ENCODE results near the gene EXT2.

The EXT2 gene

DNA sequence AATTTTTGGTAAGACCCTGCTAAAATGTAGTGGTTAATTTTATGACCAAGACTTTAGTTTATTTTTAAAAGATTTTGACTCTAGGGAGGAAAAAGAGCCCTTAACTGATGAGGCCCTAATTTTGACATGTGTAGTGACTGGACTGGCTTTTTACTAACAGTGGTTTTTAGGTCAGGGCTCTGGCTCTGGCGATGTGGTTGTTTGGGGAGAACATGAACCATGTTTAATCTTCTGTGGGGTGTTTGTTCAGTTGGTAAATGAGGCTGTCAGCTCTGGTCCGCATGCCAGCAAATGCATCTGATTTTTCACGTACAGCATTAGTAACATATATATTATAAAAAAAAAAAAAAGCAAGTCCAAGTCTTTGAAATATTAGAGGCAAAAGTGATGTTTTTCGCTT is 104.3 kb downstream of the EXT2 start:
- DNase-seq = no peak

DNA sequence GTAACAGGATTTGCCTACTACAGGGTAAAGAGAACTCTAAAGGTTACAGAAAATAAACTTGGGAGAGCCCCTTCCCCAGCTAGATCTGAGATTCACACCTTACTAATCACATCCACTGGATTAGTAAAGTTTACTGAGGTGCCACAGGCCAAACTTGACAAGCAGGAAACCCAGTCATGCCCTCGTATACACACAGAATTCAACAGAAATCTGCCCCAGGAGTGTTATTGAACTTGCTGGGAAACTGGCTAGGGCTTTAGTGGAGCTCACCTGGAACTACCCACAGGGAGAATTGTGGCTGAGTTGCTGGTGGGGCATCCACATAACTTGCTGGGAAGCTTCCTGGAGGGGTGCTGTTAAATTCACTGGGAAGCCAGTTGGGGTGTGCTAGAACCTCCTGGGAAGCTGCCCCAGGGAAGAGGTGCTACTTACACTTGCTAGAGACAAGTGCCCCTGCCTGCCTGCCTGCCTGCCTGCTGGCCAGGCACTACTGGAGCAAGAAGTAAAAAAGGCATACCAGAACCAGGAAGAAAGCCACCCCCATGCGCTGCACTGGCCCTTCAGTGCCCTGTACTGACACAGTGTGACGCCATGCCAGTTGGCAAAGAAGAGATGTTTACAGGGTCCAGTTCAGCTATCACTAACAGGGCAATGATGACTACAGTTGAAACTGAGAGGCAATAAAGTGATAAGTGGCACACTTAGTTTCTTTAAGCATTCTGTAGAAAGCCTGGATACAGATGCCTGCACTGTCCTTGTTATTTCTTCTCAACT is 108.0 kb downstream of the EXT2 start:
- DNase-seq = no peak

DNA sequence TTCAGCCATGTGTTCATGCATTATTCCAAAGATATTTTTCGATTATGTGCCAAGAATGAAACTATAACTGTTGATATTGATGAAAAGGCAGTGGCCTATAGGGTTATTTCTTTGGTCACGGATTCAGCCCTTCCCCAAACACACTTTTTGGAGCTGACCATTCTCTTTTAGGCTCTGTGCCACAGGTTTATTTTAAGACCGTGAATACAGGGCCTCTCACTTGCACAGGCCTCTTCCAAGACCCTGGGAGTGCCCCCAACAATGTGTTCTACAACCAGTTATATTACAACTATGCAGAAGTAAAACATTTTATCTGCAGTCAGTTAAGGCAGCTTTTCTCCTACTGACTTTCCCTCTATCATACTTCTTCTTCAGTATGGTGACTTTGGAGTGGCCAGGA is 109.9 kb downstream of the EXT2 start:
- no peak for DNase-seq

DNA sequence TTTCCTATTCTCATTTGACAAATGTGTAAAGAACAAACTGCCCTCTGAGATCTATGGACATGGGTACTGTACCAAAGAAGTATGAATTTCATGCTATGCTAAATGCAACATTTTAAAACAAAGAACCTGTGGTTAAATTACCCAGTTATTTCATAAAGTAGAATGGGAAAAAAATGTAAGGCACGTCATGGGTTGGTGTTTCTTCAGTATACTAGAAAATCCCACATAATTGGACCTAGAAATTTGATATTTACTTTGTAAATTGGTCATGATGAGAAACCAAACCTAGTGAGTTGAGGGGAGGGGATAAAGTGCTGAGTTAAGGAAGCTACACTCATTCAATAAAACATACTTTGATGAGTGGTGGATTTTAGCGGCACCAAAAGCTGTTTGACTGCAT is 110.4 kb downstream of the EXT2 start:
- no peak for DNase-seq

DNA sequence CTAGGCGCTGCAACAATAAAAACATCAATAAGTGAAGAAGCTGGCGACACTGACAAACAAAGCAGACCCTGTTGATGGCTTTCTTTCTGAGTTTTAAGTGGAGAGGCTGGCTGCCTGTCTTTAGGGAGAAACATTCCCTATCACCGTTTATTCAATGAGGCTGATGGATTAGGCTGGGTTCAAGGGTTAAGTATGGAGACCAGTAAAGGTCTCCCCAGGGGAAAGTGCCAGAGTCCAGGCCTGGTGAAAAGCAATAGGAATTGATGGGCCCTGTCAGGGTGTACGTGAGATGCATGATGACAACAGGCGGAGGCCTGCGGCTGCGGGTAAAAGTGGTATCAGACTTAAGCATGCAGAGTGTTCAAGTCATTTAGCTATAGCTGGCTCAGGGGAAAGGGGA is 111.8 kb downstream of the EXT2 start:
- DNase-seq = no peak

DNA sequence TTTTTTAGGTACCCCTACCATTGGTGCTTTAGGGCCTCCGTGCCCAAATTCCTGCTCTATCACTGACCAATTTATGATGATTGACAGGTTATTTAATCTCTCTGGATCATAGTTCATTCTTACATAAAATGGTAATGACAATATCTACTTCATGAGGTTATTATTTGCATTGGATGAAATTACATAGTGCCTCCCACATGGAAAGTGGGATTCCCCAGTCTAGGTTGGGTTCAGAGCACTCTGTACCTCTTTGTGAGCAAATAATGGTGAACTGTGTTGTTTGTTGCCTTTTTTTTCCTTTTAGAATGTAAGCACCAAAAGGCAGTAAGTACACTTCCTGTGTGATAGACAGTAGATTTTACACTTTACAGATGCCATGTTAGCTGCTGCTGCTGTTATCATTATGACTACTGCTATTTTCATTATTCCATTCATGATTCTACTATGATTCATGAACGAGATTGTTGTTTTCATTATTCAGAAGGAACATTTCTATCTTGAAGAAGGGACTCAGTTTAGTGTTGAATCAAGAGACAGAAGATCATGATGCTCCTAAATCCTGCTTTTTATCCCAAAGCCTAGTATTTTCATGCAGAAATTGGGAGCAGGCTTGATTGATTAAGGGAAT is 113.6 kb downstream of the EXT2 start:
- no peak for DNase-seq

DNA sequence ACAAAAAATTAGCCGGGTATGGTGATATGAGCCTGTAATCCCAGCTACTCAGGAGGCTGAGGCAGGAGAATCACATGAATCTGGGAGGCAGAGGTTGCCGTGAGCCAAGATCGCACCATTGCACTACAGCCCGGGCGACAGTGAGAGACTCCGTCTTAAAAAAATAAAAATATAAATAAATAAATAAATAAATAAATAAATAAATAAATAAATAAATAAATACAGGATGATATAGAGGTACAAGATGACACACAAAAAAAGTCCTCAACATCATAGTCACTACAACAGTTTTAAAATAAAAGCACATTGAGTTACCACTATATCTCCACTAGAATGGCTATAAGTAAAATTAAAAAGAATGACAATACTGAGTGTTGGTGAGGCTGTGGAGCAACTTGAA is 116.7 kb downstream of the EXT2 start:
- no peak for DNase-seq

DNA sequence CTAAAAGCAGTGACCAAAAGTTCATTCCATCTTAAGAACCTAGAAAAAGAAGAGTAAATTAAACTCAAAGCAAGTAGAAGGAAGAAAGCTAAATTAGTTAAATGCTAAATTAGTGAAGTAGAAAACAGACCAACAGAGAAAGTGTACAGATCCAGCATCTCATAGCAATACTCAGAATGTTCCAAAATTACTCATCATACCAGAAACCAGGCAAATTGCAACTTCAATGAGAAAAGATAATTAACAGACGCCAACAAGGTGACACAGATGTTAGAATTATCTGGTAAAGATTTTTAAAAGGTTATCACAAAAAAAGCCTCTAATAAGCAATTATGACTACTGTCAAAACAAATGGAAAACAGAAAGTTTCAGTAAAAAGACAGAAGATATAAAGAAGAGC is 117.7 kb downstream of the EXT2 start:
- DNase-seq = no peak

DNA sequence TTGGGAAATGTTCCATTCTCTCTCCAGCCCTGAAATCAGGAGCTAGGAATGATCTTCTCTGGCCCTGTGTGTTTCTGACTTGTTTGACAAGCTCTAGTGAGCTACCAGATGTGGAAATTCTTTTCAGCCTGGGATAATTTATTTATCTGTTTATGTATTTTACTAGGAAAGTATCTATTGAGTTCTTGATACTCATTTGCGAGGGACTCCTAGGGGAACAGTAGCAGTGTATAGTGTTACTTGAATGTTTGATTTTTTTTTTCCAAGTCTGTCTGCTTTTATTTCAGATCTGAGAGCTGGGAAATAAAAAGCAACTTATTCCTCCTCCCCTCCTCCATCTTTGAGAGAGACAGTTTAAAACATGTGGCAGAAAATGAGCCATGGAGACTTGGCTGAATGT is 122.0 kb downstream of the EXT2 start:
- no peak for DNase-seq

DNA sequence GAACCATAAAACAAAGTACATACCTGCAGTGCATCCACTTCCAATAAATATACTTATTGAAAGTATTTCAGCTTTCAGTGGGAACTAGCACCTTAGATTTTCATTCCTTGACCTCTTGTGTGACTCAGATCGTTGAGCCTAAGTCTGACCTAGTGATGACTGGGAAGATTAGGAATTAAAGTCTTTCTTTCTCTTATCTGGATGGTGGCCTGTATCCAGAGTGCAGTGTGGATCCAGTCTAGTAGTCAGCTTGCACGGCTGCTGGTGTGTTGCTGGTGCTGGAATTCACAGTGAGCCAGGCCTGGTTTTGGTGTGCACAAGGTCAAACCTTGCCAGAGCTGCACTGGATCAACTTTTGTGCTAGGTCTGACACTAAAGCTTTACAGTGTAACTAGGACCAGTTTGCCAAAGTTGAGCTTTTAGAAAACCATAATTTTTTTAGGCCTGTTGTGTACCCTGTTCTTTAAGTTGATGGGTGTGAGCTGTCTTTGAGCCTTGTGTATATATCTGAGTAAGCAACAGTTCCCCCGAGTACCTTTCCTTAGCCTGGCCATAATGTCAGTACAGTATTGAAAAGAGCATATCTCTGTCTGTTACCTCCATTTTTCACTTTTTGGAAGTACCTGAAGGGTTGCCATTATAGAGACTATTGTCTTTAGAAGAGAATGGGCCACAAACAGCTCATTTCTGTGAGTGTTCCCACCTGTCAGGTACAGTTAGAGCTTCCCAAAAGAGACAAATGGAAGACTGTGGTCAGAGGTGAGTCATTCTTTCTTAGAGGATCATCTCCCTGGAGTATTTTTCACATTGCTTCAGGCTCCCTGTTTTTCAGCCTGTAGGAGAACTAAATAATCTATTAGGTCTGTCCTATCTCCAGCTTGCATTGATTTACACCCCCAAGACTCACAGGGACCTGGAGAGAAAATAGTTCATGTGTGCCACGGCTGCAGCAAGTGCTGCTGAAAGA is 124.6 kb downstream of the EXT2 start:
- DNase-seq = no peak

DNA sequence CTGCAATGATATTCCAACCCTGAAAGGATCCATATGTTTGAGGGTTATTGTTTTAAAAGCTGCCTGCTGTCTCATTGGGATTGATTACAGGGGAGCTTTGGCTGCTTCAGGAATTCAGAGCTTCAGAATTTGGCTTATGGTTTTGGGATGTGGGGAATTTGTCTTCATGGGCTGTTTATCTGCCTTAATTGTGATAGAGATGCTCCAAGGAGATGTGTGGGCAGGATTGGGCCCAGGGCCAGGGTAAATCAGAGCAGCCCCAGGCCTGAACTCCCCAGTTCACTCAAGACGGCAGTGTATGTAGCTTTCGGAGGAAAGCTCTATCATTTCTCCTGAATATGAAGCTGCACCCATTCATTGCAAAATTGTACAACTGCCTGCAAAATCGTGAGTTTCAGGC is 126.0 kb downstream of the EXT2 start:
- no peak for DNase-seq

DNA sequence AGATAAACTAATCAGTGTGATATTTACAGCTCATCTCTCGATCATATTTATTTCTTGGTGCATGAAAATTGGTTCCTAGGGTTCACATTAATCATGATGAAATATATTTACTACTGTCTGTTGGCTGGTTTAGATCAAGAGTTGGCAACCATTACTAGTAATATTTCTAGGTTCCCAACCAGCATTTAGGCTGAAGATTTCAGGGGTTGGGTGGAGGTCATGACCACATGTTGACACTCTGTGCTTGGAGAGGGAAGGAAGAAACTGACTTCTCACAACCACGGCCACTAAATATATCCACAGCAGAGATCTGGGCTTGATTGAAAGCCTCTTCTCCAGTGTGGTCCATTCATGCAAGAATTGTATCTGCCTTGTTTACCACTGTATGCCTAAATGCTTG is 126.5 kb downstream of the EXT2 start:
- DNase-seq = no peak

DNA sequence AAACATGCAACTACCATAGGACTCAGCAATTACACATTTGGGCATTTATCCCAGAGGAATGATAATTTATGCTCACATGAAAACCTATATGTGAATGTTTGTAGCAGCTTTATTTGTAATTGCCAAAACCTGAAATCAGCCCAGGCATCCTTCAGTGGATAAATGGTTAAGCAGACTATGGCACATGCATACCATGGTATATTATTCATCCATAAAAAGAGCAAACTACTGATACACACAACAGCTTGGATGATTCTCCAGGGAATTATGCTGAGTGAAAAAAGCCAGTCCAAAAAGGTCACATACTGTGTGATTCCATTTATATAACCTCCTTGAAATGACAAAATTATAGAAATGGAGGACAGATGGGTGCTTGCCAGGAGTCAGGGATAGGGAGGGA is 127.8 kb downstream of the EXT2 start:
- no peak for DNase-seq

DNA sequence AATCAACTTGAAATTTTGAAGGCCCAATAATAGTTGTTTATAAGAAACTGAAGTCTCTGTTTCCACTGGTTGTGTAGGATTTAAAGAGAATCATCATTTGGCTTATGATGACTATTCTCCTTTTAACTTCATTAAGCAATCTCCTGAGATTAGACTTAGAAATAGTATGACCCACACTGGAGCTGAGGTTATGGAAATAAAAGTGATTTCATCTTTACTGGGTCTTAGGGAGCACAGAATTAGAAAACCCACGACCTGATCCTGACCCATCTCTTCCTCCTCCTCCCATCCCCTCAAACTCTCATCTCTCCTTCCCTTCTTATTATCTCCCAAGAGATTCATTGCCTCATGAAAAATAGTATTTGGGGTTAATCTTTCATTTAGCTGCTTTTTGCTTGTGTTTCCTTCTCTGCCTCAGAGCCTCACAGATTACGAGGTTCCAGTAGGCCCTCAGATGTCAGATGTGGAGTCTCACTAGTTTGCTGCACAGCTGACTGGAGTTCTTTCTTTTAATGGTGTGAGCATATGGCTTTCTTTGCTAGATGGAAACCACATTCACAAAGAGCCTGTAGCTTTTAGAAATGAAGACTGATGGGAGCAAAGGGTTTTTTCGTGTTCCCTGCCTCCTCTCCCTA is 129.5 kb downstream of the EXT2 start:
- no peak for DNase-seq

DNA sequence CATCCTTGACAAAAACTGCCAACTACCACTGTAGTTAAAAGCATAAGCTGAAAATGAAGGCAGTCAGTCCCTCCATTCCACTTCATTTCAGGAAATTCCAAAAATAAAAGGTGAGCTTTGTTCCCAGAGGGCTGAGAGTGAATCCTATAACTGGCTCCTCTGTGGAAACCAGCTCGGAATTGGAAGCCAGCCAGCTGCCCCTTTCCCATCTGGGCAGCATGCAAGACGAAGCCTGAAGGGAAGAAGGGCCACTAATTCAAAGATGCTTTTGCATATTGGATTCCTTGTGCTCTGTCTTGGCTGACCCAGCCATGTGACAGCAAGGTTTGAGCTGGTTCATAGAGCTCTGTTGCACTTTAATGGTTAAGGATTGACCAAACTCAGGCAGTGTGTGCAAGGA is 131.0 kb downstream of the EXT2 start:
- DNase-seq = peak in 4 of 51 donors; percentile 1 to 5 (median 2)

DNA sequence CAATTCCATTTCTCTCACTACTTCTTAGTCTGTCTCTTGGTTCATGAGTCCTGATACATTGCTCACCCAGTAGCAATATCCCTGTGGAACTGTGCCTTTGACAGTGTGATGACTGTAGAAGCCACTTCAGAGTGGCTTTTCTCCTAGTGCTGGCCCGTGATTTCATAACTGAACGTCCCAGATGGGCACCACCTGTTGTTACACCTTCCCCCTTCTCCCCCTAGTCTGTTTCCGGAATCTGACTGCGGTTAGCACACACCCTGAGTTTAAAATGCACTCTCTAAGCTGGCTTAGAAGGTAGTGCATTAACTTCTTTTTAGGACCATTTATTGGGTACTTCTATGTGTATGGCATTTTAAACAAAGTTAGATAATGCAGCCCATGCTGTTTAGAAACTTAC is 131.5 kb downstream of the EXT2 start:
- no peak for DNase-seq

DNA sequence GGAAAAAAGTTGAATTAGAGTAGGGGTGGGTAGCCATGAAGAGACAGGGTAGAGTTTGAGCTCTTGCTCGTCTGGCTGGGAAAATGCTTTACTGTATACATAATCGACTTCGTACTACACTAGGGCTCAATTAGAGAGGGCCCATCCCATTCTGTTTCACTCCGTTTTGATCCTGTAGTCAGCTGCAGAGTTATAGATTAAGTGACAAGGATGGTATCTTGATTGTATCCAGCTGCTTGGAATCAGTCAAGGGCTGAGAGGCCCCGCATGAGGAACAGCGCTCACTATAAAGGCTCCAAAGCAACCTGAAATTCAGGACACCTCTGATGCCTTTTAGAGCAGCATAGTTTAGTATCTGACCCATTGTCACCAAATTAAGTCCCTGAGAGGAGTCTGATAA is 132.9 kb downstream of the EXT2 start:
- DNase-seq = no peak

DNA sequence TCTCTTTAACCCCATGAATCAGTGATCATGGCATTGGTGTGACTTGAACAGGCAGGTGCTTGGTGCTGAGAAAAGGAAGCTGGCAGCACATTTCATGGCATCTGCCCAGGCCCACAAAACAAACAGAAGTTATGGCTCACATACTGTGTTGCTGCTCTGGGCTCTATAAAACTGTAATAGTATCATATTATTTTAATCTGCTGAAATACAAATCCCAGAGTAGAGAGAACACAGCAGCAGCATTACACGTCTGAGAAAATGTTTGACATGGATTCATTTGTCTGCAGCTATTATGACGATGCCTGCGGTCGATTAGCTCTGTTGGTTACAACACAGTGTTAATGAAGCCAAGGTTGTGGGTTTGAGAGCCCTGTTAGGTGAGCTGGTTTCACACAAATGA is 133.6 kb downstream of the EXT2 start:
- DNase-seq = no peak

DNA sequence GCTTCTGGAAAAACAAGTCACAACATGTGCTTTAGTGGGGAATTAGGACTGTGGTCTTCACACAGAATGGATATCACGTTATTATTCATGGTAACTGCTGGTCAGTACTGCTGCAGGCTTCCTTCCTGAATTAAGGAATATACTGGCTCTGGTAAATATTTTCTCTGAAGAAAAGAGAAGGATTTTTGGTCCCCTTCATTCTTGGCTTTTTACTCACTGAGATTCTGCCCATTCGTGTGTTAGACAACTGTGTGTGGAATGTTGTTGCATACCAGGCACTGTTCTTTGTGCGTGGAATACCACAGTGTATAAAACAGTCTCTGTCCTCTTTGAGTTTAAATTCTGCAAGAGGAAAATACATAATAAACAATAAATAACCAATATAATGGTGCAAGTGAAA is 134.1 kb downstream of the EXT2 start:
- no peak for DNase-seq

DNA sequence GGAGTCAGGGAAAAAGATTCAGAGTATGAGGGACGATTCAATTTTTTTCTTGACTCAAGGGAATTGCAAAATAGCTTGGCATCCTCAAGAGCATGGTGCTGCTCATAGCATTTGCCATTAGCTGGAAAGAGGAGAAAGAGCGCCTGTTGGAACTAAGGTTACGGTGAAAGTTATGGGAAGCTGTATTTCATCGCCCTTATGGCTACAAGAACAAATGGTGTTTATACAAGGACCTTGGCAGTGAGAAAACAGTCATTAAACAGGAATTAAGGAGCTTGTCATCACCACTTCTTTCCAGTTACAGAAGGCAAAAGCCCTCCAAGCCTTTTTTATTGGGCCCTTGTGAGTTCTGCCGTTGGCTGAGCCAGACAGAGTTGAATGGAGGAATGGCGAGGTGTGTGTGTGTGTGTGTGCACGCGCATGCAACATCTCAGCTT is 140.3 kb downstream of the EXT2 start:
- DNase-seq = no peak

DNA sequence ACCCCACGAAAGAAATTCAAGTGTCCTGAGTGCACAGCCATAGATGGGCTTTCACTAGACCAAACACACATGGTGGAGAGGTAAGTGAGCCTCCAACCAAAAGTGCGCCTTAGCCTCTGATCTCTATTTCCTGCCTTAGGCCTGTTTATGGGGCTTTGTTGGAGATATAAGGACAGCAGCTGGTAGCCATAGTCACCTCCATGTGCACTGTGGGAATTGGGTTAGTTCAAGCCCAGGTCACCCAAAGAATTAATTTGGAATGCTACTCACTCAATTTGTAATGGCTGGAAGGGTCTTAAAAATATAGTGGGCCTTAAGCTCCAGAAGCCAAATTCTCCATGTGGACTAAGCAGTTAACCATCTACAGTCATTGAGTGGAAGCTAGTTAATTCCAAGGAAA is 140.8 kb downstream of the EXT2 start:
- DNase-seq = no peak

DNA sequence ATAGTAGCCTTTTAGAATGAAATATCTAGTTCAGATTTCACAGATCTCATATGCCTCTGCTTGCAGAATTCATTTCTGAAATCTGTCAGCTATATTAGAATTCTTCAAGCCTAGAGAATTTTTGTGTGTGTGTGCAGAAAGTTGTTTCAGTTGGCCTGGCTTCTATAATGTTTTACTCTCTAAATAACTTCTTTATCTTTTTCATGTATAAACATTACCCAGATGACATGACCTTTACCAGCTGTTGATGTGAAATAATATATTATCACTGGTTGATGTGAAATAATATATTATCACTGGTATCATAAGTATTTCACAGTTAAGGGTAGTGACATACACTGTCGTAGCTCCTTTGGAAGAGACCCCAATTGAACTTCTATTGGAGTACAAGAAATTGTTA is 141.7 kb downstream of the EXT2 start:
- DNase-seq = no peak
